Activated naive CD8-positive, alpha-beta T cell (primary cell): ENCODE data around the gene MCM9.

Experiments used
- H3K27ac Mint-ChIP-seq: one replicate; pipeline ENCODE4 v1.8.0; 2021; ENCODE audit warnings: mixed read lengths
- H3K27me3 Mint-ChIP-seq: one replicate; pipeline ENCODE4 v1.8.0; 2021; ENCODE audit warnings: mixed read lengths
- H3K36me3 Mint-ChIP-seq: one replicate; pipeline ENCODE4 v1.8.0; 2021; ENCODE audit warnings: mixed read lengths
- H3K4me1 Mint-ChIP-seq: one replicate; pipeline ENCODE4 v1.8.0; 2021; ENCODE audit warnings: low read depth, mixed read lengths
- H3K4me3 Mint-ChIP-seq: one replicate; pipeline ENCODE4 v1.8.0; 2021; ENCODE audit warnings: mild to moderate bottlenecking, mixed read lengths
- H3K9me3 Mint-ChIP-seq: one replicate; pipeline ENCODE4 v1.8.0; 2021; ENCODE audit warnings: low read depth, mixed read lengths

Gene MCM9

DNA sequence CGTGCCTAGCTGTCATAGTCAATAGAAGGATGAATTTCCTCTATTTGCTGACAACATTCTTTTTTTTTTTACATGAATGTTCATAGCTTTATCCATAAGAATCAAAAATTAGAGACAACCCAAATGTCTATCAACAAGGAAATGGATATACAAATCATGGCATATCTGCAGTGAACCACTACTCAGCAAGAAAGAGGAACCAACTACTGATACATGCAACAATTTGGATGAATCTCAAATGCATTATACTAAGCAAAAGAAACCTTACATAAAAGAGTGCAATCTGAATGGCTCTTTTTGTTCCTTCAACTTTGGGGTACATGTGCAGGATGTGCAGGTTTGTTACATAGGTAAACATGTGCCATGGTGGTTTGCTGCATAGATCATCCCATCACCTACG lies 17.7 kb upstream of the MCM9 start:
- Mint-ChIP-seq H3K27me3 (no peaks in the 10 kb centered on the region), H3K36me3 (no peaks in the 10 kb centered on the region), H3K4me1 (no peaks in the 10 kb centered on the region), H3K9me3 (peaks cover 8% of the 10 kb centered on the region), H3K4me3 (no peak overlapping the region), H3K27ac (no peak overlapping the region)

- Mint-ChIP-seq H3K9me3 (peaks cover 45% of the 10 kb centered on the region), H3K36me3 (peaks cover 18% of the 10 kb centered on the region), H3K27ac (no peak overlapping the region), H3K4me1 (no peaks in the 10 kb centered on the region), H3K4me3 (no peak overlapping the region), H3K27me3 (no peaks in the 10 kb centered on the region)
Observed at GRCh38 chr6:118945217-118945616, 10.3 kb upstream of the MCM9 start.

GRCh38 chr6:118940770-118941169 lies 5.8 kb upstream of the MCM9 start:
- Mint-ChIP-seq H3K27ac (no peak overlapping the region), H3K36me3 (peaks cover 30% of the 10 kb centered on the region), H3K4me3 (no peak overlapping the region), H3K9me3 (peaks cover 26% of the 10 kb centered on the region), H3K27me3 (no peaks in the 10 kb centered on the region), H3K4me1 (peaks cover 18% of the 10 kb centered on the region)

DNA sequence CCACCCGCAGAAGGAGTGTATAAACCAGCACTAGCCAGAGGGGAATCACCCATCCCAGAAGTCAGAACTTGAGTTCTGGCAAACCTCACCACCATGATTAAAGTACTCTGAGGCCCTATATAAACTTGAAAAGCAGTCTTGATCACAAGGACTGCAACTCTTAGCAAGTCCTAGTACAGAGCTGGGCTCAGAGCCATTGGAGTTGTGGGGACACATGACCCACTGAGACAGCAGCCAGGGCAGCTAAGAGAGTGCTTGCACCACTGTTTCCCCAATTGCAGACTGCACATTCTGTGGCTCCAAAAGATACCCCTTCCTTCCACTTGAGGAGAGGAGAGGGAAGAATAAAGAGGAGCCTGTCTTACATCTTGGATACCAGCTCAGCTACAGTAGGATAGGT lies 4.7 kb upstream of the MCM9 start:
- no peak overlapping the region for H3K4me3 Mint-ChIP-seq
- H3K36me3 Mint-ChIP-seq: peaks cover 28% of the 10 kb centered on the region
- peaks cover 24% of the 10 kb centered on the region for H3K4me1 Mint-ChIP-seq
- no peak overlapping the region for H3K27ac Mint-ChIP-seq
- peaks cover 16% of the 10 kb centered on the region for H3K9me3 Mint-ChIP-seq
- H3K27me3 Mint-ChIP-seq: no peaks in the 10 kb centered on the region

GRCh38 chr6:118935978-118936703 lies 1.2 kb upstream of the MCM9 start:
- Mint-ChIP-seq H3K9me3 (no peaks in the 10 kb centered on the region), H3K4me3 (peak overlapping the region; percentile 91), H3K4me1 (peaks cover 43% of the 10 kb centered on the region), H3K27me3 (no peaks in the 10 kb centered on the region), H3K27ac (no peak overlapping the region), H3K36me3 (peaks cover 22% of the 10 kb centered on the region)

DNA sequence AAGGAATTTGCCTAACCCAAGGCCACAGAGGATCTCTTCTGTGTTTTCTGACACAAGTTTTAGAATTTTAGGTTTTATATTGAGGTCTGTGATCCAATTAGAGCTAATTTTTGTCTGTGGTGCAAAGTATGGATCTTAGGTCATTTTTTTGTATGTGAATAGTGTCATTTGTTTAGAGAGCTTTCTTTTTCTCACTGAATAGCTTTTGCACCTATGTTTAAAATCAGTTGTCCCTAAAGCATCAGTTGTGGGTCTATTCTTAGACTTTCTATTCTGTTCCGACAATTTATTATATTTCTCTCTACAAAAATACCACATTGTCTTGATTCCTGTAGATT lies 341 bp upstream of the MCM9 start:
- H3K4me3 Mint-ChIP-seq: peak overlapping the region; percentile 91
- no peaks in the 10 kb centered on the region for H3K27me3 Mint-ChIP-seq
- H3K4me1 Mint-ChIP-seq: peaks cover 49% of the 10 kb centered on the region
- peaks cover 28% of the 10 kb centered on the region for H3K36me3 Mint-ChIP-seq
- peak overlapping the region; percentile 78 for H3K27ac Mint-ChIP-seq
- H3K9me3 Mint-ChIP-seq: no peaks in the 10 kb centered on the region

- Mint-ChIP-seq H3K4me3 (peak overlapping the region; percentile 91), H3K36me3 (peaks cover 26% of the 10 kb centered on the region), H3K27ac (peak overlapping the region; percentile 90), H3K9me3 (no peaks in the 10 kb centered on the region), H3K4me1 (peaks cover 49% of the 10 kb centered on the region), H3K27me3 (no peaks in the 10 kb centered on the region)
Observed at GRCh38 chr6:118933855-118934460, 1.0 kb downstream of the MCM9 start.

DNA sequence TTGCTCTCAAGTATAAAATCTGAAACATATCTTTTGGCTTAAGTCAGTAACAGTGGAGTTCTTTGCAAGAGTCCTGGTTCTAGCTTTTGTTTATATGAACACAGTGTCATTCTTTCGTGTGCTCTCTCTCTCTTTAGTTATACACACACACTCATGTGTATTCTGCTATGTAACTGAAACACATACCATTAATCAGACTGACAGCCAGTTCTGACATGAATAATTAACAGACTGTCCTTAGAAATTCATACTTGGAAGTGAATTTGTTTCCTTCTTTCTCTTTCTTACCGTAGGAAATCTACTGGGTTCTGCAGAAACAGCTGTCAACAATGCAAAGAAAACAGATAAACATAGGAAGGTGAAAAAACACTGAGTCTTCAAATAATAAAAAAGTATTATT lies 2.5 kb downstream of the MCM9 start:
- Mint-ChIP-seq H3K4me3 (peak overlapping the region; percentile 84), H3K27me3 (no peaks in the 10 kb centered on the region), H3K9me3 (no peaks in the 10 kb centered on the region), H3K4me1 (peaks cover 48% of the 10 kb centered on the region), H3K36me3 (peaks cover 21% of the 10 kb centered on the region), H3K27ac (no peak overlapping the region)

DNA sequence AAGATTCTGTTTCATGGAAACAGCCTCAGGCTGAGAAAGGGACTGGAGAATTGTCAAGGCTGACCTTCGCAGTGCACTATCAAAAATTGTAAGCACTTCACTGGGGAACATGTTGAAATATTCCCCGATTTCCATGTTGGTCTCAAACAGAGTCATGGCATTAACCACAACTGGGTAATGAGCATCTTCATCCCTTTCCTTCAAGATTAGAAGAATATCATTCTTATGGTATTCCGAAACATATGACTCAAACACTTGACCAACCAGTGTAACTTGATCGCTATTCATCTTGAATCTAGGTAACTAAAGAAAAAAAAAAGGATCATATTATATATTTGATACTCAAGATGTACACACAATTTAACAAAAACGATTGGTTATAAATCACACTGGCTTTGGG lies 3.5 kb downstream of the MCM9 start:
- H3K9me3 Mint-ChIP-seq: no peaks in the 10 kb centered on the region
- H3K27ac Mint-ChIP-seq: no peak overlapping the region
- H3K4me1 Mint-ChIP-seq: peaks cover 43% of the 10 kb centered on the region
- H3K4me3 Mint-ChIP-seq: no peak overlapping the region
- peaks cover 19% of the 10 kb centered on the region for H3K36me3 Mint-ChIP-seq
- no peaks in the 10 kb centered on the region for H3K27me3 Mint-ChIP-seq

GRCh38 chr6:118930680-118931079 lies 4.3 kb downstream of the MCM9 start:
- Mint-ChIP-seq H3K27ac (no peak overlapping the region), H3K4me3 (no peak overlapping the region), H3K4me1 (peaks cover 37% of the 10 kb centered on the region), H3K36me3 (peaks cover 17% of the 10 kb centered on the region), H3K9me3 (no peaks in the 10 kb centered on the region), H3K27me3 (no peaks in the 10 kb centered on the region)

GRCh38 chr6:118923035-118923434 lies 11.9 kb downstream of the MCM9 start:
- no peak overlapping the region for H3K27ac Mint-ChIP-seq
- H3K9me3 Mint-ChIP-seq: no peaks in the 10 kb centered on the region
- H3K27me3 Mint-ChIP-seq: no peaks in the 10 kb centered on the region
- H3K4me3 Mint-ChIP-seq: no peak overlapping the region
- H3K4me1 Mint-ChIP-seq: peaks cover 8% of the 10 kb centered on the region
- peaks cover 18% of the 10 kb centered on the region for H3K36me3 Mint-ChIP-seq

- Mint-ChIP-seq H3K36me3 (peaks cover 12% of the 10 kb centered on the region), H3K27me3 (no peaks in the 10 kb centered on the region), H3K27ac (no peak overlapping the region), H3K4me3 (no peak overlapping the region), H3K9me3 (no peaks in the 10 kb centered on the region), H3K4me1 (peaks cover 4% of the 10 kb centered on the region)
Observed at GRCh38 chr6:118921084-118921483, 13.9 kb downstream of the MCM9 start.

- Mint-ChIP-seq H3K36me3 (peaks cover 19% of the 10 kb centered on the region), H3K27me3 (no peaks in the 10 kb centered on the region), H3K4me1 (peaks cover 7% of the 10 kb centered on the region), H3K27ac (no peak overlapping the region), H3K4me3 (no peak overlapping the region), H3K9me3 (no peaks in the 10 kb centered on the region)
Observed at GRCh38 chr6:118918329-118918725, 16.6 kb downstream of the MCM9 start.

GRCh38 chr6:118917546-118918328 lies 17.2 kb downstream of the MCM9 start:
- Mint-ChIP-seq H3K36me3 (peaks cover 19% of the 10 kb centered on the region), H3K27me3 (no peaks in the 10 kb centered on the region), H3K4me1 (peaks cover 7% of the 10 kb centered on the region), H3K4me3 (no peak overlapping the region), H3K27ac (no peak overlapping the region), H3K9me3 (no peaks in the 10 kb centered on the region)

DNA sequence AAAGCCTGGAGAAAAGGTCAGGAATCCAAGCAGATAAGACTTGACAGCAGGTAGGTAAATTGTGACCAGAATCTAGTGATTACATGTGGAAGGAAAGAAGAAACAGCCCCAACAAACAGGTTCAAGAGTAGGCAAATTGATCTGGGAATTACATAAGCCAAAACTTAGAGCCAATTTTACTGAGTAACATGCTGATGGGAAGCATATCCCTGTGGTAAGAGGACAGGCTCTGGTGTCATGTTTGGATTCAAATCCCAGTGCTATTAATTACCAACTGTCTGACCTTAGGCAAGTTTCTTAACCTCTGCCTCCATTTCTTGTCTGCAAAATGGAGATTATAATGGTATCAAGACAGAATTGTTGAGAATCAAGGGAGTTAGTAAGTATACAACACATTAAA lies 20.4 kb downstream of the MCM9 start:
- peak overlapping the region; percentile 2 for H3K27ac Mint-ChIP-seq

More for the DNA sequence above, 20.4 kb downstream of the MCM9 start:
- H3K36me3 Mint-ChIP-seq: peaks cover 17% of the 10 kb centered on the region
- H3K4me3 Mint-ChIP-seq: no peak overlapping the region
- H3K27me3 Mint-ChIP-seq: no peaks in the 10 kb centered on the region
- H3K9me3 Mint-ChIP-seq: no peaks in the 10 kb centered on the region
- H3K4me1 Mint-ChIP-seq: peaks cover 8% of the 10 kb centered on the region
